HG02973 (cell line): ENCODE data around the gene POLR3GL.
A peak's percentile ranks its signal among the peaks of the same experiment; 100 is the strongest.

Source experiments
- ATAC-seq: cut with Tn5 transposase; IDR thresholded peaks from one replicate; pipeline ENCODE4 v1.9.1; 2021; ENCODE audit warnings: moderate library complexity; ENCODE audit not compliant: unreplicated experiment

Gene POLR3GL

DNA sequence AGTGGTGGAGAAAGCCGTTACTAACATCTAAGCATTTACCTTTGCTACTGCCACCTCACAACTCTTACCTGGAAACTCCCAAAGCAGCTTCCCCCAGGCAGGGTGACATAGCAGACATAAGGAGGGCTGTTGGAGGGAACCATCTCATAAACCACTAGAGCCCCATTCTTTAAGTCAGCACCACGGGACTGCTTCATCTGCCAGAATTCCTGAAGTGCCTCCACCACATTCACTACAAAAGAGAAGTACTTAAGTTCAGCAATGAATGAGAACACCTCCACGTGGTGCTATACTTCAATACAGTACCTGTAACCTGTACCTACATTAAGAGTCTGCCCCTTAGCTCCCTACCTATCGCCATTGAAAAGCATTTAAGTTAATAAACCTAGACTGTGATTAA lies 16.9 kb upstream of the POLR3GL start:
- ATAC-seq: no peak

DNA sequence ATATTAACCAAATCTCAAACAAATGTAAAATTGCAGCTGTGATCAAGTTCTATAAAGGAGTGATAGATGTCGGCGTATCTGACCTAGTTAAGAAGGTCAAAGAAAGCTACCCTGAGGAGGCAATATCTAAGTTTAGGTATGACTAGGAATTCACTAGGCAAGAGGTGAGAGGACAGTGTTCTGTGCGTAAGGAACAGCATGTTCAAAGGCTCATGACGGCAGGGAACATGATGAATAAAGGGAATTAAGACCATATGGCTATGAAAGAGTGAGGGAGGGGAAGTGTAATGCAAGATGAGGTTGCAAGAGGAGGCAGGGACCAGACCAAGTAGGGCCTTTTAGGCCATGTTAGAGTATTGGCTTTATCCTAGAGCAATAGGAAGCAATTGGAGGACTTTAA lies 15.3 kb upstream of the POLR3GL start:
- ATAC-seq: no peak

DNA sequence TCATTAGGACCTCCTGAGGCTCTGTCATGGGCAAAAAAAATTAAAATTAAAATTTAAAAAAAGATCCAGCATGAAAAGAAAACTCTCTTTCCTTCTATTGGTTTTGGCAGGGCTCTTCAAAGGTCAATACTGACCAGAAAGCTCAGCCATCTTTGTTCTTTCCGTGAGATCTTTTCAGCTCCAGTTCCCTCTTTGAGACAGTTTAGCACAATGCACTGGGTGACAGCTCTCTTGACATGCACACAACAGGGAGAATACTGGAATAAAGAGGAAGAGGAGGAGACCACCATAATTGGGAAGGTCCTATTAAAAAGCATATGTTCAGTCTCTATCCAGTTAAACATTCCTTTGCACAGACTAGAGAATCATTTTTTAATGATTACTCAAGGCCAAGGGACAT lies 13.0 kb upstream of the POLR3GL start:
- no peak for ATAC-seq

DNA sequence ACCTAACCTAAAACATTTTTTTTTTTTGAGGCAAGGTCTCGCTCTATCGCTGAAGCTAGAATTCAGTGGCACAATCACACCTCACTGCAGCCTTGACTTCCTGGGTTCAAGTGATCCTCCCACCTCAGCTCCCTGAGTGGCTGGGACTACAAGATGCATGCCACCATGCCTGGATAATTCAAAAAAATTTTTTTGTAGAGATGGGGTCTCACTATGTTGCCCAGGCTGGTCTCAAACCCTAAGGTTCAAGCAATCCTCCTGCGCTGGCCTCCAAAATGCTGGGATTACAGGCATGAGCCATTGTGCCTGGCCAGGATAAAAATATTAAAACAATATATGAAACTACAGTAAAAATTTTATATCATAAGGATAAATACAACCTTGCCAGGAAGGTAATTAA lies 11.6 kb upstream of the POLR3GL start:
- ATAC-seq: no peak

DNA sequence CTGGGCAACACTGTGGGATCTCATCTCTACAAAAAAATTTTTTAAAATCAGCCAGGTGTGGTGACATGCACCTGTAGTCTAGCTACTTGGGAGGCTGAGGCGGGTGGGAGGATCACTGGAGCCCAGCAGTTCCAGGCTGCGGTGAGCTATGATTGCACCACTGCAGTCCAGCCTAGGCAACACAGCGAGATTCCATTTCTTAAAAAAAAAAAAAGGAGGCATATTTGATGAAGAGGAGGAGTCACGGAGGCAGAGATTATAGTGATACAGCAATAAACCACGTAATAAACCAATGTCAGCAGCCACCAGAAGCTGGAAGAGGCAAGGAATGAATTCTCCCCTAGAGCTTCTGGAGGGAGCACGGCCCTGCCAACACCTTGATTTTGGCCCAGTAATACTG lies 10.6 kb upstream of the POLR3GL start:
- ATAC-seq: no peak

DNA sequence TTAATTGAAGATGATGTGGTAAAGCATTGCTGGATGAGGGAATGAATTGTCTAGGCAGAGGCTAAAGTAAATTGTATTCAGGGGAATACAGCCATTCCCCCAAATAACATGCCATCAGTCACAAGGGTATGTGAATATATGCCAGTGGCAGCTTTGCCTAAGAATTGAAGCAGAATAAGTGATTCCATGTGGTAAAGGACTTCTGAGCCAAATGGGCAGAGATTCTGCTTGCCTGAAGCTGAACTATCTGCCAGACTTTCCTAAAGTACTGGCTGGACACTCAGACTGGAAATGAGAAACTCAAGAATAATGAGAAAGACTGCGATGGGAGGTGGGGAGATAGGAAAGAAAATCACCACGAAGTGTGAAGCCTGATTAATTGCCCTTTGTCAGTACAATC lies 9.1 kb upstream of the POLR3GL start:
- ATAC-seq: no peak

DNA sequence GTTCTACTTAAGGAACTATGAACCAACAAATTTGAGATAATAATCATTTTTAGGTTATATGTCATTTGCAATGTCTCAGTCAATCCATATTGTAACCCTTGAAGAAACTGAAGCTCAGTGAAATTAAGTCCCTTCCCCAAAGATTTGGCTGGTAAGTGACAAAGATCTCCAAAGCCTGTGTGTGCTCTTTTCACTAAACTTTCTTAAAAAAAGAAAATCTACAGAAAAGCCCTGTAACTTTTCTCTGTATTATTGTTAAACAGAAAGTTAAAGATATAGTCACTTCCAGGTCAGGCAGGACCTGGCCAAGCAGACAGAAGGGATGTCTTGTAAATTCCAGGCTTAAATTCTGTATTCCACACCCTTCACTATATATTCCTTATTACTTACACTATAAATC lies 8.1 kb upstream of the POLR3GL start:
- ATAC-seq: no peak

DNA sequence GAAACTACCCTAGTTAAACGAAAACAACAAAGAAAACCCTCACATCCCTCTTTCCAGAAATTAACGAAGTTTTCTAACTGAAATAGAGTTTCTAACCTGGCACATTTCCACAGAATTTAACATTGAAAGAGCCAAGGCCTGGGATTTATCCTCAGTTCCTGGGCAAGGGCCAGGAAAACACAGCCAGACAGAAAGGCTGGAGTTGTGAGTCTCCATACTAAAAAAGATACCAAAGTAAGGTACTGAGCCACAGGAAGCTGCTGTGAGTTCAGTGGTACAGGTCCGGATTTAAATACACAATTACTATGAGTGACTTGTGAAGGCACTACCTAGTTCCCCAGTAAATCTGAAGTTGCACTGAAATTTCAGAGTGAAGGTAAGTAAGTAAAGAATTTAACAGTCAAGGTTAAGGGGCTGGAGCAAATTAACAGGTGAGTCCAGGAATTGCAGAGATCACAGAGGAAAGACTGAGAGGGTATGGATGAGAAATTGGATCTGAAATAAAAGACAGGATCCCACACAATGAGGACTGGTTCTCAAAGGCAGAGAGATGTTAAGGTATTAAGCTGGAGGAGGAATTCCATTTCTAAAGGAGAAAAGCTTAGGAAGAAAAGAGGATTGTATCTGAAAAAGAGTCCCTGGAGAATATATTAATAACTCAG lies 7.6 kb upstream of the POLR3GL start:
- ATAC-seq: no peak

DNA sequence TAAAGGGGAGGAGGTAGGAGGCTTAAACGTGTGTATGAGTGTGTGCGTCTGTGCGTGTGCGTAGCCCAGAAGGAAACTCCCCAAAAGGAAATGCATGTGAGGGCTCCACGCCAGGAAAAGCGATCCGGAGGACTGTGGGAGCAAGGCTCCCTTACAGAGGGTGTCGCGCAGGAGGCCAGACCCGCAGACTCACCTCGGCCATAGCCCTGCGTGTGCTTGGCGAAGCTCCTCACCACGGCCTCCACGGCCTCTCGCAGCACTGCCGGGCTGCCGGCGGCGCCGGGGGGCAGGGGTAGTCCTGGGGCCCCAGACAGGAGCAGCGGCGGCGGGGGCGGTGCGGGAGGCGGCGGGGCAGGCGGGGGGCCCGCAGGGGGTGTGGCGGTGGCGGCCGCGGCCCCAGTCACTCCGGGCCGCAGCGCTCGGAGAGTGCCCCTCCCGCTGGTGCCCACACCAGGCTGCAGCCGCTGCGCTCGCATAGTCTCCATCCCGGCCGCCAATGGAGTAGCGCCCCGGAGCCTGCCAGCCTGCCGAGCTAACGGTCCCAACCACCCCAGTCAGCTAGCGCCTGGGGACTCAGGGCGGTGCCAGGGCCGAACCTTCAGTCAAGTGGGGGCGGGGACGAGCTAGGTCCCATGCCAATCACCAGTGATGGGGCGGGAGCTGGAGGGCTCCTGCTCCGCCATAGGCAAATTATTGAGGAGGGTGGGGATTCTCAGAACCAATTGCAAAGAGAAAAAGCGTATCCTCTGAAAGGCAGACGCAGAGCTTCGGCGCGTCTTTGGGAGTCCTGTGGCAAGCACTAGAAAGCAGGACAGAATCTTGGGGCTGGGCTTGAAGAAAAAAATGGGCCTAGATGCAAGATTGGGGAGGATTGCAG lies 6.8 kb upstream of the POLR3GL start, which contains the start of gene LIX1L:
LIX1L (minus strand) TSS at position 575 of the 877 bp plus-strand sequence; CDS start at position 485, 90 bp downstream.
- peak; percentile 80 for ATAC-seq

DNA sequence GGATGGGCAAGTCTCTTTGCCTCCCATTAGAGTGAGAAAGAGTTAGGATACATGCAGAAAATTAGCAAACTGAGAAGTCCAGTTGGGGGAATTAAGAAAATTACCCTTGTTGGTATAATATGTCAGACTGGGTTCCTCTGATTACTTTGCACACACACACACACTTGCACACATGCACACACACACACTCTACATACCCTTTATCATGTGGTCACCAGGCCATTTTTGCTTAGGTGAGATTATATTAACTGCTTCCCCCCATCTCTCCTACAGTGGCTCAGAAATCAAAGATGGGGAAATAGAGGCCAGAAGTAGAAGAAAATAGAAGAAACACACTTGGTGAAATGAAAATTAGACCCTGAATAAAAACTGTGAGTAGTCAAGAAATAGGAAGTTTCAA lies 5.8 kb upstream of the POLR3GL start:
- ATAC-seq: no peak

DNA sequence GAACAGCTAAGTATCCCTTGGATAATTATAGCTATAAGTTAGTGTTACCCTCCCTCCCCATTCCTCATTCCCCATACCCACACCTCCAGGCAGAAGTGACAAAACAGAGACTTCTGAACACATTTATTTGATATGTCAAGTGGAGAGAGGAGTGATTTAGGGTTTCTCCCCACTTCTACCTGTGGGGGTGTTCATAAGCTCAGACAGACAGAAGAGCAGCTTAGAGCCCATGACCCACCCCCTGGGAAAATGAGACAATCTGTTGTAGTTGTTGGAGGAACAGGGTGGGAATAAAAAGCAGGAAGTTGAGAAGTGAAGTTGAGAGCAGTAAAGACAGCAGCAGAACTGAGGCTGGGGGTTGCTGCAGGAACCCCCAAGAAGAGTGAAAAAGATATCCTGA lies 5.2 kb upstream of the POLR3GL start:
- no peak for ATAC-seq

DNA sequence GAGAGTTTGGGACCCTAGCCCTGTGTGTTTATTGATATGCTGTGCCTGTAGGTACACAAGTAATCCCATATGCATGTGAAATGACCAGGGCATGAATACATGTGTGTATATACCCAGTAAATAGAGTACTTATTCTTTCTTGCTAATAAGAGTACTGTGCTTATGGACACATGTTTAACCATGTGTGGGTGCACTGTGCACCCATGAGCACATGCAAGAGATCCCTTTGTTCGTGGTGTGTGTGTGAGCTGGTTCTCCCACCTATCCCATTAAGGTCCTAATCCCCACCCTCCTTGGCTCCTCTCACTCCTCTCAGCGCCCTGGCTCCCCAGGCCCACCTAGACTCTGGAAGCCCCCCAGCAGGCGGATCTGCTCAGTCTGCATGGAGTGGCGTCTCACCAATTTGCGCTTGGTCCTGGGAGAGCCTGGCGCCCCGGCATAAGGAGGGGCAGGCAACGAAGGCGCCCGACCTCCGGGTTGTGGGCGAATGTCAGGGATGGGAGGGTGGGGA lies 4.5 kb upstream of the POLR3GL start:
- no peak for ATAC-seq

DNA sequence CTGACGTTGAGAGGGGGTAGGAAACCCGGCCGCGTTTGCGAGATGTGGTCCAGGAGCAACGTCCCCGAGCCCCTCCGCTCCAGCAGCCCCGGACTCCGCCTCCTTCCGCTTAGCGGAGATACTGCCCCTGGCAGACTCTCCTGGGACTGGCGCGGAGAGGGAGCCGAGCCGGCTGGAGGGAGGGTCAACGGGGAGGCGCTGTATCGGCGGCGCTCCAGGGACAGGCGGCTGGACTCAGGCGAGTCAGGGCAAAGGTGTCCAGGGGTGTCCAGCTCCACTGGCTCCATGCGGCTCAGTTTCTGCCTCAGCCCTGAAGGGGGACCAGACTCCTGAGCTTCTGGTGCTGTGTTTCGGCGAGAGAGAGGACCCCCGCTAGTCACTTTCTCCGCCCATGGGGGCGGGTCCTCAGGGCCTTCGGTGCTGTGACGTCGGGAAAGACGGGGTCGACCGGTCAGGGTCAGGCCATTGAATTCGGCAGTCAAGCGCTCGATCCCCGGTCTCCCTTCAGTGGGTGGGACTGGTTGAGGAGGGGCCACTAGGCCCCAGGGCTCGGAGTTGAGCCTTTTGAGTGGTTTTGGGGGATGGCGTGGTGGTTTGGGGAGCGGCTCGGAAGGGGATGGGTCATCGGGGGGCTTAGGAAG lies 3.9 kb upstream of the POLR3GL start:
- ATAC-seq: no peak

DNA sequence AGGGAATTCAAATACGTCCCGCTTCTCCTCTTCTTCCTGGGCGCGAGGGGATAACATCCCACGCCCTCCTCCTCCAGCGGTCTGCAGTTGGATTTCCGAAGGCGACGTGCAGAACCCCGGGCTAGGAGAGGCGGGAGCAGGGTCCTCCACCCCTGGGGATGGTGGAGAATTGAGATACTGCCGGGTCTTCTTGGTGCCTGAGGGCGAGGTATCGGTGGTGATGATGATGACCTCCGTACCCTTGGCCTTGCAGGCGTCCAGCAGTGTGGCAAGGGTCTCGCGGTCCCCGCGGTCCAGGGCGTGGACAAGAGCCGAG lies 3.4 kb upstream of the POLR3GL start:
- ATAC-seq: no peak

DNA sequence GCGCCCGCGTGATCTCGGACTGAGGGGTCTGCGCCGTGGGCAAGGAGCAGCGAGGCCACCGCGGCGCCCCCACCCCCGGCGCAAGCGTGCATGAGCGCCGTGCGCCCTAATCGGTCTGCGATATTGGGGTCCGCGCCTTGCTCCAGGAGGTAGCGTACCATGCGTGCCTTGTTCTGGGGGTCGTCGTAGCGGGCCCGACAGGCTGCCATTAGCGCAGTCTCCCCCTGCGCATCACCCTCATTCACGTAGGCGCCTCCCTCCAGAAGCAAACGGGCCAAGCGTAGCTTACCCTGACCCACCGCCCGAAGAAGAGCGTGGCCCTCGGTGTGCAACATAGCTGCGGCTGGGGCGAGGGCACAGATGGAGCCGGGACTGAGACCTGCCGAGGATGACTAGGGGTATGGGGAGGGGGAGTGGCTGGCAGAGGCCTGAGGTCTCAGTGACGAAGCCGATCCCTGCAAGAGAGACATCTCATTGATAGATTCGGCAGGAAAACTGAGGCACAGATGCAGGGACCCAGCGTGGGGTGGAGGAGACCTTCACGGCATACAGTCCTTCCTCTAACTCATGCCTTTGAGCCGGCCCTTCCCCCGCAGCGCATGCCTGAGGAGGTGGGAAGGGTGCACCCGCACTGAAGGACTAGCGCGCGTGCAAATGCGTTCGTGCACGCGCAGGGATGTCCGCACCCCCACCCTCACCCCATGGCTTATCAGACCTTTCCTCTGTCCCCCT lies 2.9 kb upstream of the POLR3GL start:
- ATAC-seq: no peak

DNA sequence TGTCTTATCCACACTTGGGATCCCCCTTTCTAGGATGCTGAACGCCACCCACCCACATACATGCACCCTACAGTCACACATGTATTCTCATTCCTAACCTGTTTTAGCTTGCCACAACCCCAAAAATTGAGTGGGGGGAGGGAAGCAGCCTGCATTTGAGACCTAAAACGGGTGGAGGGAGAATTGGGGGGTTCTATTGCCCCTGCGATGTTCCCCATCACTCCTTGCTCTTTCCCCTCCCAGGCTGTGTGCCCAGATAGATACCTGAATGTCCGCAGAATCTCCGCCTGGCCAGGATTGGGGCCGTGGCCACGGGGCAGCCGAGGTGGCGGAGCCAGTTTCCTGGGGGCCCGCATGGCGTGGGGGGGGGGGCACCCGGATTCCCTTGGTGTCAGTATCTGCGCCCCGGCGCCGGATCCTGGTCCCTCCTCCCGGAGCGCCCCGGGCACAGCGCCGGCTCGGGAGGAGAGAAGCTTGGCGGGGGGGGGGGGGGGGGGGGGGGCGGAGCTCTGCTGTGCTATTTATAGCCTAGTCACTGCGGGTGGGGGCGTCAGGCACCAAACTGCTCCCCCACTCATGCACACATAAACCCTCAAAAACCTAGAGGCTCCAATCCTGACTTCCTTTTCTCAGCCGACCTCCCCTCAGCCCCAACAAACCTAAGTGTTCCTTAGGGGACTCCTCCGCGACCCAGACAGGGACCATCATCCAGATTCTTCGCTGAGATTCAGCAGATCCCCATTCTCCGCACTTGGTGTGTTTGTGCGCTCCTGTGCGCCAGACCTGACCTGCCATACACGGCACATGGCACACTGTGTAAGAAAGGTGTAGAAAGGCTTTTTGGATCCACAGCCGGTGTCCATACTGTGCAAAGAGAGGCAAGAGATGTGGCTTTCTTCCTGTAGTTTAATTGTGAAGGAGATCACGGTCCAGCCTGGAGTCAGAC lies 2.1 kb upstream of the POLR3GL start:
- ATAC-seq: no peak

DNA sequence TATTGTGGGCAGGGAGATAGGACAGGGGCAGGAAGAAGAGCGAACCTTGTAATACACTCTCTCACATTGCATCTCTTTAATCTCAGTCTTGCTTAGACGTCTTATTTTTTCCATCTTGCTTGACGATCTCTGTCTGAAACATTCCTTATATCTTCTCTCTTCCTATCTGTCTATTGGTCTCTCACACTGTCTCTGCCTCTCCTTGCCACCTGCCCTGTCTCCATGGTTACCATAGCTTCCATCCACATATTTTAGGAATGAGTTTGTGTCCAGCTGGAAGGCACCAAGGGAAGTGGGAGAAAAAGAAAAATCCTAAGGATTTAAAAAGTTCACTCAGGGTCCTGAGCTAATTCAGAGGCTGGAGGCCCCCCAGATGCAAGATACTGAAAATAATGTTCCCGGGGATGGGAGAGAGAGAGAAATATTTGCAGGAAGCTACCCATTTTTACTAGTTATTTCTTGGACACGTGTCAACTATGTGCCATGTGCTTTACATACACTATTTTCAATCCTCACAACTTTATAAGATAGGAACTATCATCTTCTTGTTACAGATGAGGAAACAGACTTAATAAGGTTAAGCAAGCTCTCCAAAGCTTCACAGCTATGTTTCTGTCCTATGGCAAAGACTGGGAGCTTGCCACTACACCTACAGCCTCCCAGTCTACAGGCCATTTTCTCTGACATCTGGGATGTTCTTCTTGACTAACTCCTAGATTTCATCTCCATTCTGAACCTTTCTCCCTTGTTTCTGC lies 1.0 kb upstream of the POLR3GL start:
- ATAC-seq: no peak

DNA sequence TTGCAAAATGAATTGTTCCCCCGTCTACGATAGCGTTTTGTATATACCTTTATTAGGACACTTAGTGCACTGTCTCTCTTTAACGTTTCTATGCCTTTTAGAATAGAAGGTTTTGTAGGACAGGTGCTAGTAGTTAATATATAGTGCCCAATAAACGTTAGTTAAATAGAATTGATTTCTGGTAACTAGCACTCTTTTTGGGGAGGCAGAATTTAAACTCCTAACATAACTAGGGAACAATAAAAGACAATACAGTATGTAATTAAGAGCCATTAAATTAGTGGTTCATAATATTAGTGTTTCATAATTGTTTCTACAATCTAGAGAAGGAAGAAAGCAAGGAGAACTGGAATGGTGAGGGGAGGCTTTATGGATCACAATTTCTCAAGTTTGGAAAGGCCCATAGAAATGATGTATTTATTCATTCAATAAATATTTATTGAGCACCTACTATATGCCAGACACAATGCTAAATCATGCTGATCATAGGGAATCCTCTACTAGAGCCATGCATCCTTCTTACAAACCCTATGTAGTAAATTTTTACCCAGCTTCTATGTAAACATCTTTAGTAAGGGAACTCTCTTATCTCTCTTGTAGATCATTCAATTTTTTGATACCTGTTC lies 742 bp downstream of the POLR3GL start:
- ATAC-seq: no peak

DNA sequence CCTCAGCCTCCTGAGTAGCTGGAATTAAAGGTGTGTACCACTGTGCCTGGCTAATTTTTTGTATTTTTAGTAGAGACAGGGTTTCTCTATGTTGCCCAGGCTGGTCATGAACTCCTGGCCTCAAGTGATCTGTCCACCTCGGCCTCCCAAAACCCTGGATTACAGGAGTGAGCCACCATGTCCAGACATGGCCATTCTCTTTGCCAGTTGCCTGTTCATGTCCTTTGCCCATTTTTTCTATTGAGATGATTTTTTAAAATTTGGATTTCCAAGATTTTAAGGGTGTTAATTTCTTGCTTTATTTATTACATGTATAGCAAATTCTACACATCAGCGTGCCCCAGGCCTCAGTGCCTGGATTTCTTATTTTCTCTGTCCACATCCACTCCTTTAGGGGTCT lies 2.8 kb downstream of the POLR3GL start:
- no peak for ATAC-seq
